CD4-positive, alpha-beta T cell treated with Interleukin-10 for 1 hour (primary cell): ENCODE data around the gene ALS2.
"Not testable (repeated sequence)": the region's sequence is repeated elsewhere in the genome, so short reads cannot be mapped to it uniquely, and the experiment has no call there.

Experiments
- DNase-seq: peaks from one replicate; pipeline ENCODE4 v3.0.0-alpha.2; 2020

Gene ALS2

DNA sequence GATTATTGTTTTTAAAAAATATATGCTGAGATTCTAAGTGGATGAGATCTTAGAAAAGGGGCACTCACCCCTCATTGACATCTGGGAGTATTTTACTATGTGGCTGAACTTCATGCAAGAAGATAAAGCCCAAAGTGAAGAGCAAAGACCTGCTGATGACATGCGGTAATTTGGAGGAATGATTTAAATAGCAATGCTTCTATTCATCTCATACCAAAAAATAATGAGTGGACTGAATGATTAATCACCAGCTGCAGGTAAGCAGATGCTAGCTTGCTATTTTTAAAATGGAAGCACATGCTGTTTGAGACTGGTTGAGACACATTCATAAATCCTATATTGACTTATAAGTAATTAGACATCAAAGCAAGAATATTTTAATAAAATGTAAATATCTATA, 12.9 kb upstream of the ALS2 start:
- DNase-seq = no peak

DNA sequence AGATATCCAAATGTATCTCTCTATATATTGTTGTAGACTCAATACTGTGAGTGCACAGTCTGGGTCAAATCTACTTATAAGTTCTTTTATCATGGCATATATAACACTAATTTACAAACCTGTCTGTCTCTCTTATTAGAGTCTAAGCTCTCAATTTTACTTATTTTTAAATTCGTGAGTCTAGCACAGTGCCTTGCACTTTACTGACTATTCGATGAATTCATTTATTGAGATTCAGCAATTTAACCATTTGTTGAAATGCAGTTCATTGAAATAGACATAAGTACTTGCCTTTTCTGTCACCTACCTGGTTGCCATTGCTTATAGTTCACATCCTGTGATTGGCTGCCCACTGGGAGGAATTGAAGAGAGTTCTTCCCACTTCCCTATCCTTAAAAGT, 10.3 kb upstream of the ALS2 start:
- DNase-seq = no peak

DNA sequence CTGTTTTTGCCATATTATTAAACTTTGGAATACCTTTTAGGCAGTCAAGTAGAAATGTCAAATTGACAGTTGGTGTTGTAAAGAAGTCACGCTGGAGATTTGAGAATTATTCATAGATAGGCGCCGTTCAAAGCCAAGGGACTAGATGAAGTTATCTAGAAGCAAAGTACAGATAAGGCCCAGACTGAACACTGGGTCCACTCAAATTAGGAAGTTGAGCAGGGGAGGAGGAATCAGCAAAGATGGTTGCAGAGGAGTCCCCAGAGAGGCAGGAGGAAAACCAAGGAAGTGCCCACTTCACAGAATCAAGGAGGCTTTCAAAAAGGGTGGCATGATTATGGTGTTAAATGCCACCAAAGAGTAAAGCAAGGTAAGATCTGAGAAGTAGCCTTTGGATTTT, 9.6 kb upstream of the ALS2 start:
- no peak for DNase-seq

DNA sequence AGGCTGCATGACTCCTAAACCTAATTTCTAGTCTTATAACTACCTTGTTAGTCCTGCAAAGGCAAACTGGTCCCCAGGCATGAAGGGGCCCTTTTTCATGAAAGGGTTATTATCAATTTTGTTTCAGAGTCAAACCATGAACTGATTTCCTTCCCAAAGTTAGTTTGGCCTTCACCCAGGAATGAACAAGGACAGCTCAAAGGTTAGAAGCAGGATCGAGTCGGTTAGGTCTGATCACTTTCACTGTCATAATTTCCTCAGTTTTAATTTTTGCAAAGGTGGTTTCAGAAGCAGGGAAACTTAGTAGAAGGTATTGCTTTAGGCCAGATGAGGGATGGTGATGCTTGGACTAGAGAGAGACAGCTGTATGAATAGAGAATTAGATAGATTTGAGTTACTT, 8.7 kb upstream of the ALS2 start:
- no peak for DNase-seq

DNA sequence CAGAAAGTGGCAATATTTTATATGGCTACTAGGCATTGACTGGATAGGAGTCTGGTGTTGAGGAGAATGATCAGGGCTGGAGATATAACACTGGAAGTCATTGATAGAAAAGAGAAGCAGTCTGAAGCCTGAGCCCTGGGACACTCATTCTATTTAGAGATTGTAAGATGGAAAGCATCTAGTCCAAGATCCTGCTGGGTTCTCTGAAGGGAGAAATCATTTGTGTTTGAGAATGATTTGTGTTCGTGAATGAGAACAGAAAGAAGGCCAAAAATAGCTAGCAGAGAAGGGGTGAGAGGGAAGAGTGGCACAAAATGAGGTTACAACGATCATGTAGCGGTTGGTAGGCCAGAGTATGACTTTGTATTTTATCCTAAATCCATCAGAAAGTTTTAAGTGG, 7.6 kb upstream of the ALS2 start:
- DNase-seq = no peak

DNA sequence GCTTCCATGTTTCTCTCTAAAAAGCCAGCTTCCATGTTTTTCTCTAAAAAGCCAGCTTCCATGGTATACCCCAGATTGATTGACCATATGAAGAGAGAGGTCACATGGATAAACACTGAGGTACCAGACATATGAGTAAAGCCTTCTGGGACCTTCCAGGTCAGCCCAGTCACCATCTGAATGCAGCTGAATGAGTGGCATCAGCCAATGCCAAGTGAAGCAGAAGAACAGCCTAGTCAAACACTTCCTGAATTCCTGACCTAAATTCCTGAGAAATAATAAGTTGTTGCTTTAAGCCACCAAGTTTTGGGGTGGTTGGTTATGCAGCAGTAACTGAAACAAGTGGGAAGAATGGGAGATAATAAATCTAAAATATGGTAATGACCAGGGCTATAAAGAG, 5.7 kb upstream of the ALS2 start:
- DNase-seq = no peak

DNA sequence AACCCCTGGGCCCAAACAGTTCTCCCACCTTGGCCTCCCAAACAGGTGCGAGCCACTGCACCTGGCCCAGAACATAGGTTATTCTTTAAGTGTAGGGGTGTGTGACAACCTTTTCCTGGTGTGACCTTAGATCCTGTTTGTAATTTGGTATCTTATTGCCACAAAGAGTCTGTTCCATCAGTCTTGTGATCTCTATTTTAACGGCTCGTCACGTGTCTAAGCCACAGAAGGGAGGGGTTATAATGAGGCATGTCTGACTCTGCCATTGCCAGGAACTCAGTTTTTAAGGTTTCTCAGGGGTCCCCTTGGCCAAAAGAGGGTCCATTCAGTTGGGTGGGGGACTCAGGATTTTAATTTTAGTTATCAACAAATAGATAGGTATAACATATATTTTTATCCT, 4.4 kb upstream of the ALS2 start:
- no peak for DNase-seq

DNA sequence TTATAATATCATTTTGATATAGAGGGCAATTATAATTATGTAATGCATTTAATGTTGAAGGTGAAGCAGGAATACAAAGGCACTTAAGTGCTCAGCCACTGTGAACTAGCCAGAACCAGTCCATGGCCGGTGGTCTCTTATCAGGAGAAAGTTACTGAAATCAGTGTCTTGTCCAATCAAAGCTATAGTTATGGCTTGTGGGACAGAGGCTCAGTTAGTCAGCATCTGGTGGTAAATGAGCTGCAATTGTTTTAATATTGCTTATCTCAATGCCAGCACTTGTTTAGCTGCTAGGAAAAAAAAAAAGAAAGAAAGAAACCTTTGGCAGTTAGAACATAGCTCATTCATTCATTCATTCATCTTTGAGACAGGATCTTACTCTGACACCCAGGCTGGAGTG, 3.8 kb upstream of the ALS2 start:
- no peak for DNase-seq

DNA sequence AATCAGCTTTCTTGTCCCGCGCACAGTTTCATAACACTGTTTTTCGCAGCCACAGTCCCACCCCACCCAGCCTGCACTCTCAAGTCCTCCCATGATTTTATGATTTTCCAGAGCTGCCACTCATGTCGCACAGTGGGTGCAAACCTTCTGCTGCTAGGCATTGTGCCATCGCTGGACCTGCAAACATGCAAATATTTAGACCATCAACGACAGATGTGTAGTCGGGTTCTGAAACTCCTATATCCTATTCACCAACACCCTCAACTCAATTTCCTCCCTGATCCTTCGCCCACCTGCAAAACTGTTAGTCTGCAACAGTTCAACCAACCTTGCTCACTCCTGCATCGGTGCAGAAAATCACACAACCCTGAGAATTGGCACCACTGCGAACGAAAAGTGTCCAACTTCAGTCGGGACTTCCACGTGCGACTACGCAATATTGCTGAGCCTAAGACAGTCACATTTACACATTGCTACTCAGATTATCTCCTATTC, 871 bp upstream of the ALS2 start:
- peak; percentile 6 for DNase-seq

DNA sequence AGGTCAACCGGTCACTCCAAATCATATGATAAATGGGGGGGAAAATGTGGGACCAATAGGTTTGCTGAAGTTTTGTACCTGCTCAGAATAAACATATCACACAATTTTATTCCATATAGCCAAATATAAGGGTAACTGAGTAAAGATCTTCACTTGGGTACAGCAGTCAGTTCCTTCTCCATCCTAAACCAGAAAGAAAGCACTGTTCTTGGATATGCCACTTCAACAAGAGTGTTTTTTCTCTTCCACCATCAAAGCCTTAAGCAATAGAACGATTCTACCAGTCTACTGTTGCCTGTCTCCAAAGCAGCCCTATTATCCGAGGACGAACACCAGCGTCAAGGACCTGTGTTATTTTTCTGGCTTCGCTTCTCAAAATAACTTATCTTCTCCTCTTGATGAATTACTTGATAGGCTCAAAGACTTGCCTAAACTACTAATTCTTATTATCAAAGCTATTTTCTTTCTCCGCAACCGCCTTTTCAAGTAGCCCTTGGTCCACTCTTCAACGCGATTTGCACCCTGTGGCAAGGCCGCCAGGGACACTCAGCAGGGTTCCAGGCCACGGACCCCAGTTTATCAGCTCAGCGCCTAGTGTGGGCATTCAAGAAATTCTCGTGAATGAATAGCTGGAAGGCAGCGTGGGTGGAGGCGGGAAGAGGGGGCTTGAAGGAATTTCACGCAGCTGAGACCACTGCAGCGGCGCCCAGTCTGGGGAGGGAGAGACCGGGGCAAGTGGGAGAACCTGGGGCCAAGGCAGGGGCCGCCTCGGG, 646 bp downstream of the ALS2 start:
- DNase-seq = no peak

DNA sequence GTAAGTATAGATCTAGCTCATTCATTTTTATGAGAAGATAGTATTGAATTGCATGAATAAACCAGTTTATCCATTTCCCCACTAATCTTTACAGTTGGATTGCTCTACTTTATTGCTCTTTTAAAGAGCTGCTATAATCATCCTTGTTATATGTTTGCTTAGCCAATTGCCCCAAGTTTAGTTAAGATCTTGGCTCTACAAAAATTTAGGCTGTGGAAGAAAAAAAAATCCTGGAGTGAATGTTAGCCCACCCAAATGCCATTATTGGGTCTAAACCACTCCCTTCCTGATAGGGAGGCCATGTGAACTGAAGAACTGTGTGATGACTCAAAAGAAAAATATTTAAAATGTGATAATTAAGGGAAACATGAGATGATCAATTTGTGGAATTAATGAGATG, 2.9 kb downstream of the ALS2 start:
- no peak for DNase-seq

DNA sequence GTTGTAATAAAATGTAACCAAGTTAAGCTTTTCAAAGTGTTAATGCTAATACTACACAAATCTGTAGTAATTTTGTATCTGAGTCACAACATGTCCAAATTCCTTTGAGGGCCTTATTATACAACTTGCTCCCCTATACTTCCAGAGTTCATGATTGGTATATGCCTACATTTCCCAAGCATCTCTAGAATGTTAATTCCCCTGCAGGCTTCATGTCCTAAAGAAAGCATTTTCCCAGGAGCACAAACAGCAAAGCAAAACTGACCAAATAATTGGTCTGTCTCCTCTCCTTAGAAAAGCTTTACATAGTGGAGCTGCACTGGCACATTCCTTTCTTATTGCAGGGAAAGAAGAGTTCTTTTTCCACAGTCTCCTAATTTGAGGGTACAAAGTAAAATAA, 3.7 kb downstream of the ALS2 start:
- no peak for DNase-seq

DNA sequence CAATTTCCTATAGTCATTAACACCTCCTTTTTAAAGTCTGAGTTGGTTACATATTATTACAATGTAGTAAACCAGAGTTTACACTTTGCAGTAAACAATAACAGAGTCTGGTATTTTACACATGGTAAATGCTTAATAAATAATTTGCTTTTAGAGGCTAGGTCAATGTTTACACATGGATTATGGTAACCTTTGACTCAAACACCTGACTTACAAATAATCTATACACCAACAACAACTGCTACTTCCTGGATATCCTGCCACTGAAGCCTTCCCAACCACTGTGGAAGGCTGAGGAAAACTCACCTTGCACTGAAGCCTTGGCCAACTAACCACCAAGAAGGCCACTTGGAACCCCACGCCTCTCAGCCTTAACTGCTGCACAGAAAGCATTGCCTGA, 5.4 kb downstream of the ALS2 start:
- DNase-seq = no peak

DNA sequence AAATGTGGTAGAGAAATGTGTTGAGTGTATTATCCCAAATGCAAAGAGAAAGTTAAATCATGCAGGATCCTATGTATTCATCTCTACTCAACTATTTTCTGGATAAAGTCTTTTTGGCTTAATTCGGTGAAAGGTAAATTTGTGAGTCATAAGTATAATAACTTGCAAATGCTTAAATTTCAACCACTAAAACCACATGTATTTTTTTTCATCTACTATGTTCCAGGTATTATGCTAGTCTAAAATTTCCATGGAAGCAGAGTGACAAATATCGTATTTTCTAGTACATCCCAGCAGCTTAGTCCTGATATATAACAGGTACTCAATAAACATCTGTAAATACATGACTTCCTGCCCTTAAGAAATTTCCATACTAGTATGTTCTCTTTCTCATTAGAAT, 6.2 kb downstream of the ALS2 start:
- DNase-seq = no peak

DNA sequence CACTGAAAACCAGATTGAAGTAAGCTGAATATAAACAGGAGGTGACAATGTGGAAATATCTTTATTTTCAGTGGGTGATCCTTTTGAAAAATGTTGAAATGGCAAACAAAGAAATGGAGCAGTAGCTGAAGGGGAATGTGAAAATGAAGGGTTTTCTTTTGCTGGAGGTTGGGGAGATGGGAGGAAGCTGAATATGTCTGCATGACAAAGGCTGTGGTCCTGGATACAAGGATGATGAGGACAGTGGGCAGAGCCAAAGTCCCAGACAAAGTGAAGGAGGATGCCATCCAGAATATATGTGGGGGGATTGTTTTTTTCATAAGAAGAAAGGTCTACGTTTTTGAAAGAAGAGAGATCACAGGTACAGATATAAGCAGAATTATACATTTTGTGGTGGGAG, 6.7 kb downstream of the ALS2 start:
- DNase-seq = no peak

DNA sequence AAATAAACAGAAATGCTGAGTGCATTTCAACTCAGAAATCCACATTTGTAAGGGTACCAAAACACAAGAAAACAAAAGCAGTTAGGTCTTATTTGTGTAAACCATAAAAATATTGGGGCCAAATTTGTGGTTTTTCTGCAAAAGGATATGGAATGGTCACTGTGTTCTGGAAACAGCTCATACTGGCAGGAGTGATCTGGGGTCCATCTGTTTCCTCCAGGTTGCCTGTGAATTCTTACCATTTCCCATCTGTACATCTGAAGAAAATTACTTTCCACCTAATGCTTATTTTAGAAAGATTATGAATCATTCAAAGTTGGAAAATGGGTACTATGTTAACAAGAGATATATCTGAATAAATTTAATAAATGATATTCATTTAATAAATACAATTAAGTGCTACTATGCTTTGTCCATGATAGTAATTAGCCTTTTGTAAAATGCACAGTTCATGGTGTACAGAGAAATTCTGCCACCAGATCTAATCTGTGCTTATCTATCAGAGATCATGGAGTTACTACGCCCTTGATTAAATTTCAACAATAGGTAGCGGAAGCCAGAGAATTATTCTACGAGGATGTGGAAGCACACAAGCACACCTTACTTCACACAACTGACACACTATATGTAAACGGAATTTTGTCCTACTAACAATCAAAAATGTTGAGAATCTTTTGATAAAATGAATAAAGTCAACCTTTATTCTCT, 10.9 kb downstream of the ALS2 start:
- no peak for DNase-seq

DNA sequence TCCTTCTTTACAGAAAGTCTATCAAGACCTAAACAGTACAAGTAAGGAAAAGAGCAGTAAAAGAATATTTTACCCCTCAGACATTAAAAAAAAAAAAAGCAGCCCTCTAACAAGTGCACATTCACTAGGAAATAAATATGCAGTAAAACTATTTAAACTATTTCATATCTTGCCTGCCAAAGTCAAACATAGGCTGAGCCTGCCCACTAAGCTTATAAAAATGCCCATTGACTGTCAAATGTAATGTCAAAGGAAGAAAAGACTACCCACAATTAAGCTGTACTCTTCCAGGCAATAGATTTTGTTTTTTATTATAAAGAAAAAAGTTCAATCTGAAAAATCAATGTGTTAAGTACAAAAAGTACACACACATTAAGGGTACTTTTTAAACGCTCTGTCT, 11.8 kb downstream of the ALS2 start:
- DNase-seq = no peak

DNA sequence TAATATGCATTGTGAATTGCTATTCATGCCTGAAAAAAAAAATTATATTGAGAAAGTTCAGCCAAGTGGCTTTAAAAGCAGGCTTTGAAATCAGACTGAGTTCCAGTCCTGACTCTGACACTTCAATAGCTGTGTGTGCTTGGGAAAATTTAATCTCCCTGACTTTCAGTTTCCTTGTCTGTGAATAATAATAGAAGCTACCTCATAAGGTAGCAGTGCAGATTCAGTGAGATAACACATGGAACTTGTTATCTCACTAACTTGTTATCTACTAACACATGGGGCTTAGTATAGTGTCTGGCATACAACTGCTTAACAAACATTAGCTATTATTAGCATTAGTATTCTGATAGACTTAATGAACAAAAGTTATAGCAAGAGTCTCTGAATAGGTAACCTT, 14.9 kb downstream of the ALS2 start:
- DNase-seq = no peak

DNA sequence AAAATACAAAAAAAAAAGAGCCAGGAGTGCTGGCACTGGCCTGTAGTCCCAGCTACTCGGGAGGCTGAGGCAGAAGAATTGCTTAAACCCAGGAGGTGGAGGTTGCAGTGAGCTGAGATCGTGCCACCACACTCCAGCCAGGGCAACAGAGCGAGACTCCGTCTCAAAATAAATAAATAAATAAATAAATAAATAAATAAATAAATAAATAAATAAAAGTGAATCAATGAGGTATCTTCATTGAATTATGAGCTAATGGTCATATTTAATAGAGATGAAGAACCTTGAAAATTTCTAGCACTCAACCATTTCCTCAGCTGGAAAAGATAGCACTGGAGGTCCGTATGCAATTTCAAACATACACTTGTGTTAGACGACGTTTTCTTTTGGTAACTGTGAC, 16.3 kb downstream of the ALS2 start:
- not testable (repeated sequence) for DNase-seq

DNA sequence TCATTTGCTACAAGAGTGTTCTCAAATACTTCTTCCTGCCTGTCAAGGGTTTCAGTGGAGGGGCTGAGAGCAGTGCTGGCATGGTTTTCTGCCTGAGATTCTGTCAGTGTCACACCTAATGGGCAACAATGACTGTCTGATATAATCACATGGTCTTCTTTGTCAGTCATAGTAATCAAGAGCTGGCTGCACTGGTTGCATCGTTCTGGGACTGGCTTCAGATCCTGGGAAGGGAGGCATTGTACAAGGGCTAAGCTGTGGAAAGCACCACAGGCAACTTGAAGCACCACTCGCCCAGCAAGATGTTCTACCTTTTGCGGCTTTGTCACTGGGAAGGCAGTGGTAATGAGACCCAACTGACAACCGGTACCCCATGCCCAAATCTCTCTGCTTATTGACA, 19.6 kb downstream of the ALS2 start:
- DNase-seq = no peak

DNA sequence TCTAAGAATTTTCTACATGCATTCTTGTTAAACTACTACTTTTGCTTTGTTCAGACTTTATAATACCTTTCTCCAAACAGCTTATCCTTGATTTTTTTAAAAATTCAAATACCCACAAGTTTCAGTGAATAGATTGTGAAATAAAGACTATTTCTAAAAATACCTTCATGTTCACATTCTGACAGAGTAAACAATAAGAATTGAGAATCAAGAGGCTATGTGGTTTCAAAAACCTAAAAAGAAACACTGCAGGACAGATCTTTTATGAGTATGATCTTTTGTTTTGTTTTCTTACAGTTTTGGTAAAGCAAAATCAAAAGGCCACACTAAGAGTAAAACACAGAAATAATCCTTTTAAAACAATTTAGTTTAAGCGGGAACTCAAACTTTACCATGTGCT, 21.2 kb downstream of the ALS2 start:
- no peak for DNase-seq

DNA sequence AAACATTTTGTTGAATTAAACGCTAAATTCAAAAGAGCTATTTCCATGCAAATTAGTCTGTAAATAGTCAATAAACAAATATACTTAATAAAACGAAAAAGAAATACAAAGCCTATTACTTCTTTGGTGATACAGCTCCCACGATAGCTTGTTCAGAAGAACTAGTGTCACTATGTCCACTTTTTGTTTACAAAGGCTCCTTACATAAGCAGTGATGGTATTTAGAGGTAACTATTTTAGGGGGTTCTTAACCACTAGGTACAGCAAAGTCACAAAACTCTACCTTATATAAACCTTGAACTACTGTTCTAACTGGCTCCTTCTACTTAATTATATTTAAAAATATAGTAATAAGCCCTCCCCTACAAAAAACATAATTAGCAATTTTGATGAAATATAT, 21.9 kb downstream of the ALS2 start:
- no peak for DNase-seq

DNA sequence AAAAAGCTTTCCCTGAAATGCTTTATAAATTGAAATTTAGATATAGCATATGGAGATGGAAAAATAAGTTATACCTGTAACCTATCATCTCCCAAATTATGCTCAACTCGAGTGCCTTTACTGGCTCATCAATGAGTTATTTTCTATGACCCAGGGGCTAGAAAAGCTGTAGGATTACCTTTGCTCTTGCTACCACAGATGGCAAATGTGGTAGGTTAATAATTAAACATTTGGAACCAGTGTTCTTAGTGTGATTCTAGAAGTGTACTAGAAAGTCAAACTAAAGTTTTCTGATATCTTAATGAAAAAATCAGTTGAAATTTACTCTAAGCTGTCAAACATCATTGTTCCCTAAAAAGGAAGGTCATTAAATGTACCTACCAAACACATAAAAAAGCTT, 22.5 kb downstream of the ALS2 start:
- DNase-seq = no peak

DNA sequence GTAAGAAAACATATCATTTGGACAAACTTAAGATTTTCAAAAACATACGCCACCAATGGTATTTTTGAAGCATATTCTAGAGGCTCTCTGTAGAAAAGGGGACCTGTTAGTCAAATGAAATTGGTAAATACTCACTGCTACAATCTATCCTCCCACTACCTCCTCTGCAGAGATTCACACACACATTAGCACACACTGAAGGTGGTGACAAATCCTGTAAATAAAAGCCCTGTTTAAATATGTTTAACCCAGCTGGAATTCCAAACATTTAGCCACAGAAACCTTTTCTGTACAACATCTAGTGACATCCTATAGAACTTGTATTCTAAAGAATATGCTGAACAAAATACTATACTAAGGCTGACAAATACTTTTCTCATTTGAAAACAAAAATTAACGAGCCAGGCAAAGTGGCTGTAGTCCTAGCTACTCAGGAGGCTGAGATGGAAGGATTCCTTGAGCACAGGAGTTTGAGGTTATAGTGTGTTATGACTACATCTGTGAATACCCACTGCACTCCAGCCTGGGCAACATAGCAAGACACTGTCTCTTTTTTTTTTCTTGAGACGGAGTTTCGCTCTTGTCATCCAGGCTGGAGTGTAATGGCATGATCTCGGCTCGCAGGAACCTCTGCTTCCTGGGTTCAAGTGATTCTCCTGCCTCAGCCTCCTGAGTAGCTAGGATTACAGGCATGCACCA, 25.9 kb downstream of the ALS2 start:
- no peak for DNase-seq
